GM19324 (cell line): ENCODE measurements around the gene TBC1D3B.
"Not testable (repeated sequence)": the region's sequence is repeated elsewhere in the genome, so short reads cannot be mapped to it uniquely, and the experiment has no call there.

ENCODE experiments used
- ATAC-seq: cut with Tn5 transposase; IDR thresholded peaks from one replicate; pipeline ENCODE4 v1.9.1; 2021; ENCODE audit warnings: mild to moderate bottlenecking, moderate library complexity; ENCODE audit not compliant: unreplicated experiment, low FRiP score

The TBC1D3B gene

GRCh38 chr17:36201506-36201905, 25.1 kb upstream of the TBC1D3B start:
- ATAC-seq, result not testable (repeated sequence)

GRCh38 chr17:36201102-36201501, 24.7 kb upstream of the TBC1D3B start:
- not testable (repeated sequence) for ATAC-seq

- no peak for ATAC-seq
These were observed 22.5 kb upstream of the TBC1D3B start for GRCh38 chr17:36198831-36199465.

GRCh38 chr17:36197387-36197703, 20.9 kb upstream of the TBC1D3B start:
- peak; percentile 7 for ATAC-seq

GRCh38 chr17:36196131-36196486, 19.7 kb upstream of the TBC1D3B start:
- ATAC-seq, result no peak

GRCh38 chr17:36195434-36196130, 19.1 kb upstream of the TBC1D3B start:
- no peak for ATAC-seq

- not testable (repeated sequence) for ATAC-seq
These were observed 18.5 kb upstream of the TBC1D3B start for GRCh38 chr17:36194832-36195433.

GRCh38 chr17:36194147-36194831, 17.9 kb upstream of the TBC1D3B start:
- not testable (repeated sequence) for ATAC-seq

GRCh38 chr17:36193216-36193775, 16.9 kb upstream of the TBC1D3B start:
- ATAC-seq, result no peak

- not testable (repeated sequence) for ATAC-seq
These were observed 14.3 kb upstream of the TBC1D3B start for GRCh38 chr17:36190549-36191330.

GRCh38 chr17:36189993-36190392, 13.6 kb upstream of the TBC1D3B start:
- ATAC-seq, result not testable (repeated sequence)

GRCh38 chr17:36188891-36189306, 12.5 kb upstream of the TBC1D3B start:
- ATAC-seq, result peak; percentile 42

- ATAC-seq, result not testable (repeated sequence)
These were observed 11.7 kb upstream of the TBC1D3B start for GRCh38 chr17:36187943-36188665.

- not testable (repeated sequence) for ATAC-seq
These were observed 10.7 kb upstream of the TBC1D3B start for GRCh38 chr17:36186810-36187763.

GRCh38 chr17:36185416-36185815, 9.0 kb upstream of the TBC1D3B start:
- ATAC-seq, result no peak

- no peak for ATAC-seq
These were observed 7.8 kb upstream of the TBC1D3B start for GRCh38 chr17:36184023-36184765.

- peak; percentile 23 for ATAC-seq
These were observed 6.8 kb upstream of the TBC1D3B start for GRCh38 chr17:36183001-36183971.
